Measurements from ENCODE around the gene PIGK.

PIGK gene

GRCh38 chr1:77120950-77121349 lies 98.3 kb downstream of the PIGK start:
- H3K79me1 ChIP-seq (ENCODE audit: low read length): no peaks in the 10 kb centered on the region
- H3K4me1 ChIP-seq (ENCODE audit: control insufficient read depth, low read depth, low read length): no peaks in the 10 kb centered on the region
- no peak overlapping the region for H2BK120ac ChIP-seq (ENCODE audit: low read depth, low read length)
- H3K9ac ChIP-seq (ENCODE audit: low read length): no peak overlapping the region
- H3K4ac ChIP-seq (ENCODE audit: low read depth, low read length): no peak overlapping the region
- H3K27ac ChIP-seq (ENCODE audit: low read depth, low read length): no peak overlapping the region
- H3K18ac ChIP-seq (ENCODE audit: low read length): no peak overlapping the region
- H3K27me3 ChIP-seq (ENCODE audit: insufficient read depth, low read length, poor library complexity): no peaks in the 10 kb centered on the region
- no peak overlapping the region for H2BK15ac ChIP-seq (replicated peaks; ENCODE audit: low read depth)
- no peak overlapping the region for H3K4me2 ChIP-seq (ENCODE audit: low read length)
- H4K5ac ChIP-seq (ENCODE audit: low read length): no peak overlapping the region
- no peak overlapping the region for H3K4me3 ChIP-seq (ENCODE audit: low read length)
- H3K36me3 ChIP-seq (ENCODE audit: control insufficient read depth, insufficient read depth, low read length): no peaks in the 10 kb centered on the region
- H2BK5ac ChIP-seq (ENCODE audit: low read length): no peak overlapping the region
- H2AK5ac ChIP-seq (ENCODE audit: low read length): no peak overlapping the region
- H3K56ac ChIP-seq (ENCODE audit: low read length): no peak overlapping the region
- H3K79me2 ChIP-seq (ENCODE audit: control insufficient read depth, insufficient read depth, low read length): no peaks in the 10 kb centered on the region
- DNase-seq: peak; percentile 67
- H3K23ac ChIP-seq (ENCODE audit: low read length): no peak overlapping the region
- WGBS (ENCODE audit: extremely low coverage, insufficient coverage, low lambda C conversion rate): no CpG with 5 or more reads among the region's 3 CpGs
- no peak overlapping the region for H4K8ac ChIP-seq (ENCODE audit: low read depth, low read length)

GRCh38 chr1:77118712-77119111 lies 100.5 kb downstream of the PIGK start:
- H3K36me3 ChIP-seq (ENCODE audit: control insufficient read depth, insufficient read depth, low read length): no peaks in the 10 kb centered on the region
- H2AK5ac ChIP-seq (ENCODE audit: low read length): no peak overlapping the region
- no peak overlapping the region for H3K56ac ChIP-seq (ENCODE audit: low read length)
- no peak overlapping the region for H3K18ac ChIP-seq (ENCODE audit: low read length)
- no peaks in the 10 kb centered on the region for H3K79me2 ChIP-seq (ENCODE audit: control insufficient read depth, insufficient read depth, low read length)
- no peak overlapping the region for H2BK120ac ChIP-seq (ENCODE audit: low read depth, low read length)
- H2BK15ac ChIP-seq (replicated peaks; ENCODE audit: low read depth): no peak overlapping the region
- no peak overlapping the region for H4K5ac ChIP-seq (ENCODE audit: low read length)
- no peak overlapping the region for H3K9ac ChIP-seq (ENCODE audit: low read length)
- H2BK5ac ChIP-seq (ENCODE audit: low read length): no peak overlapping the region
- no peaks in the 10 kb centered on the region for H3K79me1 ChIP-seq (ENCODE audit: low read length)
- WGBS (ENCODE audit: extremely low coverage, insufficient coverage, low lambda C conversion rate): no CpG with 5 or more reads among the region's 4 CpGs
- no peak overlapping the region for H4K8ac ChIP-seq (ENCODE audit: low read depth, low read length)
- no peak overlapping the region for H3K4me2 ChIP-seq (ENCODE audit: low read length)
- no peaks in the 10 kb centered on the region for H3K27me3 ChIP-seq (ENCODE audit: insufficient read depth, low read length, poor library complexity)
- no peak overlapping the region for H3K23ac ChIP-seq (ENCODE audit: low read length)
- H3K4me3 ChIP-seq (ENCODE audit: low read length): no peak overlapping the region
- DNase-seq: no peak
- no peaks in the 10 kb centered on the region for H3K4me1 ChIP-seq (ENCODE audit: control insufficient read depth, low read depth, low read length)
- no peak overlapping the region for H3K4ac ChIP-seq (ENCODE audit: low read depth, low read length)
- H3K27ac ChIP-seq (ENCODE audit: low read depth, low read length): no peak overlapping the region

GRCh38 chr1:77104672-77105071 lies 114.6 kb downstream of the PIGK start:
- H2AK5ac ChIP-seq (ENCODE audit: low read length): no peak overlapping the region
- no peak overlapping the region for H3K4me2 ChIP-seq (ENCODE audit: low read length)
- no peak overlapping the region for H4K5ac ChIP-seq (ENCODE audit: low read length)
- no peak overlapping the region for H2BK15ac ChIP-seq (replicated peaks; ENCODE audit: low read depth)
- H3K4me3 ChIP-seq (ENCODE audit: low read length): no peak overlapping the region
- H2BK5ac ChIP-seq (ENCODE audit: low read length): no peak overlapping the region
- DNase-seq: no peak
- H3K27me3 ChIP-seq (ENCODE audit: insufficient read depth, low read length, poor library complexity): no peaks in the 10 kb centered on the region
- H3K23ac ChIP-seq (ENCODE audit: low read length): no peak overlapping the region
- H3K4ac ChIP-seq (ENCODE audit: low read depth, low read length): no peak overlapping the region
- no peak overlapping the region for H3K27ac ChIP-seq (ENCODE audit: low read depth, low read length)
- no peak overlapping the region for H4K8ac ChIP-seq (ENCODE audit: low read depth, low read length)
- H3K79me2 ChIP-seq (ENCODE audit: control insufficient read depth, insufficient read depth, low read length): no peaks in the 10 kb centered on the region
- H3K18ac ChIP-seq (ENCODE audit: low read length): no peak overlapping the region
- no peak overlapping the region for H3K9ac ChIP-seq (ENCODE audit: low read length)
- no CpG with 5 or more reads among the region's 10 CpGs for WGBS (ENCODE audit: extremely low coverage, insufficient coverage, low lambda C conversion rate)
- no peaks in the 10 kb centered on the region for H3K36me3 ChIP-seq (ENCODE audit: control insufficient read depth, insufficient read depth, low read length)
- no peaks in the 10 kb centered on the region for H3K4me1 ChIP-seq (ENCODE audit: control insufficient read depth, low read depth, low read length)
- no peak overlapping the region for H3K56ac ChIP-seq (ENCODE audit: low read length)
- no peak overlapping the region for H2BK120ac ChIP-seq (ENCODE audit: low read depth, low read length)
- no peaks in the 10 kb centered on the region for H3K79me1 ChIP-seq (ENCODE audit: low read length)

GRCh38 chr1:77103486-77103885 lies 115.7 kb downstream of the PIGK start:
- no peak overlapping the region for H2AK5ac ChIP-seq (ENCODE audit: low read length)
- H3K4me3 ChIP-seq (ENCODE audit: low read length): no peak overlapping the region
- H3K79me2 ChIP-seq (ENCODE audit: control insufficient read depth, insufficient read depth, low read length): no peaks in the 10 kb centered on the region
- no peak overlapping the region for H4K8ac ChIP-seq (ENCODE audit: low read depth, low read length)
- H4K5ac ChIP-seq (ENCODE audit: low read length): no peak overlapping the region
- H3K9ac ChIP-seq (ENCODE audit: low read length): no peak overlapping the region
- H3K56ac ChIP-seq (ENCODE audit: low read length): no peak overlapping the region
- H3K27me3 ChIP-seq (ENCODE audit: insufficient read depth, low read length, poor library complexity): no peaks in the 10 kb centered on the region
- no peaks in the 10 kb centered on the region for H3K36me3 ChIP-seq (ENCODE audit: control insufficient read depth, insufficient read depth, low read length)
- H3K4me2 ChIP-seq (ENCODE audit: low read length): no peak overlapping the region
- H2BK120ac ChIP-seq (ENCODE audit: low read depth, low read length): no peak overlapping the region
- DNase-seq: no peak
- H3K18ac ChIP-seq (ENCODE audit: low read length): no peak overlapping the region
- no peak overlapping the region for H3K27ac ChIP-seq (ENCODE audit: low read depth, low read length)
- H2BK15ac ChIP-seq (replicated peaks; ENCODE audit: low read depth): no peak overlapping the region
- H3K79me1 ChIP-seq (ENCODE audit: low read length): no peaks in the 10 kb centered on the region
- H3K4ac ChIP-seq (ENCODE audit: low read depth, low read length): no peak overlapping the region
- H2BK5ac ChIP-seq (ENCODE audit: low read length): no peak overlapping the region
- WGBS (ENCODE audit: extremely low coverage, insufficient coverage, low lambda C conversion rate): no CpG with 5 or more reads among the region's 4 CpGs
- H3K4me1 ChIP-seq (ENCODE audit: control insufficient read depth, low read depth, low read length): no peaks in the 10 kb centered on the region
- no peak overlapping the region for H3K23ac ChIP-seq (ENCODE audit: low read length)

GRCh38 chr1:77100875-77101274 lies 118.4 kb downstream of the PIGK start:
- H2BK120ac ChIP-seq (ENCODE audit: low read depth, low read length): no peak overlapping the region
- WGBS (ENCODE audit: extremely low coverage, insufficient coverage, low lambda C conversion rate): no CpG with 5 or more reads among the region's 1 CpG
- no peak overlapping the region for H3K4me2 ChIP-seq (ENCODE audit: low read length)
- H3K4me1 ChIP-seq (ENCODE audit: control insufficient read depth, low read depth, low read length): no peaks in the 10 kb centered on the region
- no peak overlapping the region for H3K9ac ChIP-seq (ENCODE audit: low read length)
- H4K5ac ChIP-seq (ENCODE audit: low read length): no peak overlapping the region
- no peak overlapping the region for H3K56ac ChIP-seq (ENCODE audit: low read length)
- no peak overlapping the region for H3K4me3 ChIP-seq (ENCODE audit: low read length)
- no peak overlapping the region for H3K23ac ChIP-seq (ENCODE audit: low read length)
- no peak overlapping the region for H3K18ac ChIP-seq (ENCODE audit: low read length)
- H2BK15ac ChIP-seq (replicated peaks; ENCODE audit: low read depth): no peak overlapping the region
- peaks cover 2% of the 10 kb centered on the region for H3K27me3 ChIP-seq (ENCODE audit: insufficient read depth, low read length, poor library complexity)
- no peaks in the 10 kb centered on the region for H3K36me3 ChIP-seq (ENCODE audit: control insufficient read depth, insufficient read depth, low read length)
- H2AK5ac ChIP-seq (ENCODE audit: low read length): no peak overlapping the region
- no peak overlapping the region for H2BK5ac ChIP-seq (ENCODE audit: low read length)
- no peak for DNase-seq
- no peak overlapping the region for H3K27ac ChIP-seq (ENCODE audit: low read depth, low read length)
- no peaks in the 10 kb centered on the region for H3K79me2 ChIP-seq (ENCODE audit: control insufficient read depth, insufficient read depth, low read length)
- H3K79me1 ChIP-seq (ENCODE audit: low read length): no peaks in the 10 kb centered on the region
- no peak overlapping the region for H4K8ac ChIP-seq (ENCODE audit: low read depth, low read length)
- no peak overlapping the region for H3K4ac ChIP-seq (ENCODE audit: low read depth, low read length)

GRCh38 chr1:77096496-77097255 lies 122.6 kb downstream of the PIGK start:
- H3K4me2 ChIP-seq (ENCODE audit: low read length): no peak overlapping the region
- H3K27ac ChIP-seq (ENCODE audit: low read depth, low read length): no peak overlapping the region
- no peak overlapping the region for H3K9ac ChIP-seq (ENCODE audit: low read length)
- no peak overlapping the region for H2BK120ac ChIP-seq (ENCODE audit: low read depth, low read length)
- WGBS (ENCODE audit: extremely low coverage, insufficient coverage, low lambda C conversion rate): no CpG with 5 or more reads among the region's 9 CpGs
- no peak overlapping the region for H3K23ac ChIP-seq (ENCODE audit: low read length)
- DNase-seq: no peak
- no peak overlapping the region for H2BK5ac ChIP-seq (ENCODE audit: low read length)
- H3K79me1 ChIP-seq (ENCODE audit: low read length): no peaks in the 10 kb centered on the region
- no peak overlapping the region for H3K4me3 ChIP-seq (ENCODE audit: low read length)
- H3K18ac ChIP-seq (ENCODE audit: low read length): no peak overlapping the region
- H3K56ac ChIP-seq (ENCODE audit: low read length): no peak overlapping the region
- no peaks in the 10 kb centered on the region for H3K36me3 ChIP-seq (ENCODE audit: control insufficient read depth, insufficient read depth, low read length)
- no peak overlapping the region for H2BK15ac ChIP-seq (replicated peaks; ENCODE audit: low read depth)
- H2AK5ac ChIP-seq (ENCODE audit: low read length): no peak overlapping the region
- H4K8ac ChIP-seq (ENCODE audit: low read depth, low read length): no peak overlapping the region
- H3K4me1 ChIP-seq (ENCODE audit: control insufficient read depth, low read depth, low read length): no peaks in the 10 kb centered on the region
- no peak overlapping the region for H4K5ac ChIP-seq (ENCODE audit: low read length)
- peaks cover 2% of the 10 kb centered on the region for H3K27me3 ChIP-seq (ENCODE audit: insufficient read depth, low read length, poor library complexity)
- no peak overlapping the region for H3K4ac ChIP-seq (ENCODE audit: low read depth, low read length)
- H3K79me2 ChIP-seq (ENCODE audit: control insufficient read depth, insufficient read depth, low read length): no peaks in the 10 kb centered on the region
